Measurements from ENCODE around the gene CIROP.

DNA sequence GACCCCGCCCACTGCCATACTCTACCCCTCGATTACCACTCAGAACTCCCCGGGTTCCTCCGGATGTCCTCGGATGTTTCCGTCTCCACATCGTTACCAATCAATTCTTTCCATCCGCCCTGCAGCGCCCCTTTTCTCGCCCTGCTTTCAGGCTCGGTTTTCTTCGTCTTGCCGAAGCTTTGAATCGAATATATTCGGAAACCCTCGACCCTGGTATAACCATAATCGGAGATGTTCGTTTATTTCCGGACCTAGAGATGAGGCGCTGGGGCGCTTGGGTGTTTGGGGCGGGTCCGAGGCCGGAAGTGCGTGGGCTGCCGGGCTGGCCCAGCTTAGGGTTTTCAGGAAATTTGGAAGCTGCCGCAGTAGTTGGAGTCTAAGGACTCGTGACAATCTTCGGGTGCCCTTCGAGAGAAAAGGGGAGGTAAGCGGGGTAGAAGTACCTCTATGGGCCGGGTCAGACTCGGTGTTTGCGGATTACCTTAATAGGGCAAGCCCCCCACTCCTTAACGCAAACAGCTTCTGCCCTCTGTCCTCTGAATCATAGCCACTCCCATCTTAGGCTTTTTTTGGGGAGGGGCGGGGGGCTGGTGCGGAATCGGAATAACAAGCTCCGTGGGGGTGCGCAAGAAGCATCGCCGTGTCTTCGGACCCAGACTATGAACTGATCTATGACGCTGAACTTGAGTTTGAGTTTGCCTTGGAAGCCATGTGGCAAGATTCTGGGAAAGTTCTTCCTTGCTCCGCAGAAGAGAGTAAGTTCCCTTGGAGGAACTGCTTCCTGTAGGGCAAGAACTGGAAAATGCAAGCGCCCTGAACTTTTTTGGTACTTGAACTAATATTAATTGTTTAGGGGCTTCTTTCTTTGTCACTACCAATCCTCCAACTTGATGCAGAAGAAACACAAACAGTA, 9.3 kb downstream of the CIROP start, which contains the start of gene C14orf119:
- peak; percentile 55; the same call in 1 of the 2 replicates for TF ChIP-seq POLR2A (IDR thresholded peaks at IDR 0.05; ENCODE audit: low read depth, low read length)
- peak; percentile 78 for TF ChIP-seq POLR2AphosphoS5 (IDR thresholded peaks at IDR 0.05; ENCODE audit: low read depth, low read length)
- TF ChIP-seq PAX5 (IDR thresholded peaks at IDR 0.05; ENCODE audit: insufficient read depth, low read length, severe bottlenecking), result no peak
- TF ChIP-seq POU2F2 (IDR thresholded peaks at IDR 0.05; ENCODE audit: low read depth, low read length), result 0 out of 2 replicates have a peak, but pooled peaks have one; percentile 57
- peak; percentile 77 for TF ChIP-seq TAF1 (IDR thresholded peaks at IDR 0.05; ENCODE audit: low read depth, low read length)
- TF ChIP-seq SPI1 (IDR thresholded peaks at IDR 0.05; ENCODE audit: low read depth, low read length), result no peak
